MCF 10A (cell line): ENCODE measurements around the gene REG3A. TPM values are rescaled to one million over a fixed set of nuclear protein-coding genes. Genes with fewer than 3 reads are reported as not detected.

Experiments used
- BruUV-seq: library from RNA; stranded (reverse); fragments of 400-500 nt; replicated peaks from 2 replicates; lab custom pipeline; 2021; lab: Mats Ljungman, UMichigan
- CTCF ChIA-PET: fragments of 300-600 bp; sonication (Branson Sonifier 250); formaldehyde crosslinking; extraction: SDS; loops from one replicate; lab custom pipeline; 2021; ENCODE audit warnings: antibody characterized with exemption, inconsistent platforms; lab: Yijun Ruan, JAX
- POLR2A ChIA-PET: fragments of 300-600, 350-650 bp; sonication (Branson Sonifier 250); formaldehyde crosslinking; extraction: SDS; loops from one replicate; lab custom pipeline; 2020; ENCODE audit warnings: antibody characterized with exemption, inconsistent platforms; lab: Yijun Ruan, JAX
- DNase-seq: peaks from one replicate; pipeline ENCODE4 v3.0.0-alpha.2; 2018; ENCODE audit not compliant: unreplicated experiment
- H3K27ac Mint-ChIP-seq: one replicate; pipeline ENCODE4 v1.8.0; 2022; ENCODE audit warnings: mild to moderate bottlenecking, low read depth, mixed read lengths; ENCODE audit not compliant: unreplicated experiment
- H3K27me3 Mint-ChIP-seq: one replicate; pipeline ENCODE4 v1.8.0; 2022; ENCODE audit warnings: mixed read lengths; ENCODE audit not compliant: insufficient read depth, unreplicated experiment
- H3K36me3 Mint-ChIP-seq: one replicate; pipeline ENCODE4 v1.8.0; 2022; ENCODE audit warnings: mild to moderate bottlenecking, moderate library complexity, mixed read lengths; ENCODE audit not compliant: insufficient read depth, unreplicated experiment
- H3K4me1 Mint-ChIP-seq: one replicate; pipeline ENCODE4 v1.8.0; 2022; ENCODE audit warnings: mixed read lengths; ENCODE audit not compliant: insufficient read depth, unreplicated experiment
- H3K4me3 Mint-ChIP-seq: one replicate; pipeline ENCODE4 v1.8.0; 2022; ENCODE audit warnings: mild to moderate bottlenecking, moderate library complexity, mixed read lengths; ENCODE audit not compliant: unreplicated experiment
- H3K9me3 Mint-ChIP-seq: one replicate; pipeline ENCODE4 v1.8.0; 2022; ENCODE audit warnings: mixed read lengths; ENCODE audit not compliant: unreplicated experiment
- intact Hi-C: fragments of 100-400 bp; cut with micrococcal nuclease; formaldehyde crosslinking; loops from 2 replicates; pipeline ENCODE4 v1.14.1; 2022
- total RNA-seq: library from RNA; stranded (reverse); gene quantifications from 2 replicates; pipeline ENCODE4 v1.2.3, GENCODE V29; 2022
- TF ChIP-seq, protein P1 (sequence below): fragments of 200-600 bp; IDR thresholded peaks from one replicate; pipeline ENCODE4 v1.8.0; 2022; ENCODE audit warnings: antibody characterized with exemption, mild to moderate bottlenecking; ENCODE audit not compliant: unreplicated experiment

REG3A gene
- total RNA-seq, 1 experiment from 2014 or later = not detected

DNA sequence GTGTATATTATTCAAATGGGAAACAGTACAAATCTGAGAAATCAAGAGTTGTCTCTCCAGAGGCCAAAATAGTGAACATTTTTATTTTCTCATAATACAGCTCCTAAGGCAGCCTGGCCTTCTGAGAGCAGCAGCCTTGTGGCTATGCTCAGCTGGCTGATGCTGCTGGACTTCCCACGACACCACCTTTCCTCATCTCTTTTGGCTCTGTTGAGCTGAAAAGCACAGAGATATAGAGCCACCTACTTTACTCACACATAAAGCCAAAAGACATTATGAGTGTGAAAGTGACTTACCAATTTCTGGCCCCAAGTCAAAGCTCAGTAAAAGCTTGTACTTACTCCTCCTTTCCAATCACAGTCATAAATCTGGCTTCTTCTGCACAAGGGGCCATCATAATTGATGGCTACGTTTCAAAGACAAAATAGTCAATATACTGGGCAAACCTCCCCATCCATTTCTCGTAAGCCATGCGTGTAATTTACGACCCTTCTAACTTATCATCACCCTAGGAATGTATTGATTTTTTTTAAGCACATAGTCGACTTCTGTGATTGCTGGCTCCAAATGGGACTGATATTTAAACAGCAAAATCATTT, 18.6 kb upstream of the REG3A start:
- no peak overlapping the region for H3K4me3 Mint-ChIP-seq
- H3K9me3 Mint-ChIP-seq = peaks cover 16% of the 10 kb centered on the region
- H3K27me3 Mint-ChIP-seq = no peaks in the 10 kb centered on the region
- H3K27ac Mint-ChIP-seq = no peak overlapping the region
- no peaks in the 10 kb centered on the region for H3K36me3 Mint-ChIP-seq
- intact Hi-C loops = no loop called here
- no TSS peak for BruUV-seq
- DNase-seq = no peak
- CTCF ChIA-PET = interaction anchor here (1.0 kb wide), 1 partner anchor 9 kb away, joined by 3 read pairs; no protein-coding TSS in a partner anchor
- POLR2A ChIA-PET = no interaction called here
- TF ChIP-seq, protein P1, sequence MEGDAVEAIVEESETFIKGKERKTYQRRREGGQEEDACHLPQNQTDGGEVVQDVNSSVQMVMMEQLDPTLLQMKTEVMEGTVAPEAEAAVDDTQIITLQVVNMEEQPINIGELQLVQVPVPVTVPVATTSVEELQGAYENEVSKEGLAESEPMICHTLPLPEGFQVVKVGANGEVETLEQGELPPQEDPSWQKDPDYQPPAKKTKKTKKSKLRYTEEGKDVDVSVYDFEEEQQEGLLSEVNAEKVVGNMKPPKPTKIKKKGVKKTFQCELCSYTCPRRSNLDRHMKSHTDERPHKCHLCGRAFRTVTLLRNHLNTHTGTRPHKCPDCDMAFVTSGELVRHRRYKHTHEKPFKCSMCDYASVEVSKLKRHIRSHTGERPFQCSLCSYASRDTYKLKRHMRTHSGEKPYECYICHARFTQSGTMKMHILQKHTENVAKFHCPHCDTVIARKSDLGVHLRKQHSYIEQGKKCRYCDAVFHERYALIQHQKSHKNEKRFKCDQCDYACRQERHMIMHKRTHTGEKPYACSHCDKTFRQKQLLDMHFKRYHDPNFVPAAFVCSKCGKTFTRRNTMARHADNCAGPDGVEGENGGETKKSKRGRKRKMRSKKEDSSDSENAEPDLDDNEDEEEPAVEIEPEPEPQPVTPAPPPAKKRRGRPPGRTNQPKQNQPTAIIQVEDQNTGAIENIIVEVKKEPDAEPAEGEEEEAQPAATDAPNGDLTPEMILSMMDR = no peak
- no peaks in the 10 kb centered on the region for H3K4me1 Mint-ChIP-seq

- Mint-ChIP-seq H3K4me1 (no peaks in the 10 kb centered on the region), H3K27ac (no peak overlapping the region), H3K4me3 (no peak overlapping the region), H3K36me3 (no peaks in the 10 kb centered on the region), H3K27me3 (no peaks in the 10 kb centered on the region), H3K9me3 (peaks cover 21% of the 10 kb centered on the region)
- intact Hi-C loops = no loop called here
- ChIA-PET CTCF (interaction anchor here (0.6 kb wide), 2 partner anchors 51 to 376 kb away, joined by 3 read pairs; no protein-coding TSS in a partner anchor), POLR2A (no interaction called here)
- no TSS peak for BruUV-seq
- TF ChIP-seq, protein P1 = no peak
- DNase-seq = no peak
Measured at GRCh38 chr2:79171348-79171958, 11.9 kb upstream of the REG3A start.

DNA sequence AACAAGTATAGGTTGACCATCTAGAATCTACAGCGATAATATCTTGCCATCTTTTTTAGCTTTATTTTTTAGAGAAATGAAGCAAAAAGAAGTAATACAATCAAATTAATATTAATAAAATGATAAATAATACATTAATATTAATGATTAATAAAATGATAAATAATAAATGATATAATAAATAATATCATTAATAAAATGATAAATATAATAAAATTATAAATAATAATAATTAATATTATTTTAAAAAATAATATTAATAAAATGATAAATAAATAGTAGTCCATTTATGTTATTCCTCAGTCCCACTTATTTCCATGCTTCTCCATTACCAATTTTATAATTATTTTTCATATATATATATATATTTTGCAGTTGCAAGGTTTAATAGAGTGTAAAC, 3.2 kb upstream of the REG3A start:
- TF ChIP-seq, protein P1 = no peak
- Mint-ChIP-seq H3K4me1 (no peaks in the 10 kb centered on the region), H3K9me3 (peaks cover 18% of the 10 kb centered on the region), H3K27me3 (no peaks in the 10 kb centered on the region), H3K4me3 (no peak overlapping the region), H3K36me3 (no peaks in the 10 kb centered on the region), H3K27ac (no peak overlapping the region)
- BruUV-seq = no TSS peak
- ChIA-PET CTCF (interaction anchor here (0.6 kb wide), 1 partner anchor 80 kb away, joined by 3 read pairs; no protein-coding TSS in a partner anchor), POLR2A (no interaction called here)
- intact Hi-C loops = no loop called here
- no peak for DNase-seq

DNA sequence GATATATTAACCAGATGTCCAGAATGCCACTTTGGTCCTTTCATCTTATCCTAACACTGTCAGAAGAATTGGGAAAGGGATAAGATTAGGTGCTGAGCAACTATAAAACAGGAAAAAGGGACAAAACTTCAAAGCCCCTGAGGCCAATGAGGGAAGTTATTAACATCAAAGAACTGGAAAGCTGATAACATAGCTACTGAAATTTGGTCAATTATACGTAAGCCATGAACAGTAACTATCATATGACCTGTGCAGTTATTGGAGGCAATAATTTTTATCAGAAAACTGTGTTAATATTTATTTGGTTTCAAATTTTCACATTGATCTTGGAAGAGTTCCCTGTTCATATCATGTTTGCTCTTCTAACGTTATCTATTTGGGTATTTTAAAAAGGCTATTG, 2.6 kb upstream of the REG3A start:
- POLR2A ChIA-PET = interaction anchor here (0.6 kb wide), 1 partner anchor 38 kb away, joined by 4 read pairs; no protein-coding TSS in a partner anchor

More for the DNA sequence above, 2.6 kb upstream of the REG3A start:
- Mint-ChIP-seq H3K36me3 (no peaks in the 10 kb centered on the region), H3K27me3 (no peaks in the 10 kb centered on the region), H3K4me3 (no peak overlapping the region), H3K4me1 (no peaks in the 10 kb centered on the region), H3K27ac (no peak overlapping the region), H3K9me3 (peaks cover 19% of the 10 kb centered on the region)
- TF ChIP-seq, protein P1 = no peak
- no peak for DNase-seq
- no TSS peak for BruUV-seq
- intact Hi-C loops = no loop called here
- CTCF ChIA-PET = no interaction called here
